ENCODE data around the gene ZNF423.
A peak's percentile ranks its signal among the peaks of the same experiment; 100 is the strongest.

The ZNF423 gene

DNA sequence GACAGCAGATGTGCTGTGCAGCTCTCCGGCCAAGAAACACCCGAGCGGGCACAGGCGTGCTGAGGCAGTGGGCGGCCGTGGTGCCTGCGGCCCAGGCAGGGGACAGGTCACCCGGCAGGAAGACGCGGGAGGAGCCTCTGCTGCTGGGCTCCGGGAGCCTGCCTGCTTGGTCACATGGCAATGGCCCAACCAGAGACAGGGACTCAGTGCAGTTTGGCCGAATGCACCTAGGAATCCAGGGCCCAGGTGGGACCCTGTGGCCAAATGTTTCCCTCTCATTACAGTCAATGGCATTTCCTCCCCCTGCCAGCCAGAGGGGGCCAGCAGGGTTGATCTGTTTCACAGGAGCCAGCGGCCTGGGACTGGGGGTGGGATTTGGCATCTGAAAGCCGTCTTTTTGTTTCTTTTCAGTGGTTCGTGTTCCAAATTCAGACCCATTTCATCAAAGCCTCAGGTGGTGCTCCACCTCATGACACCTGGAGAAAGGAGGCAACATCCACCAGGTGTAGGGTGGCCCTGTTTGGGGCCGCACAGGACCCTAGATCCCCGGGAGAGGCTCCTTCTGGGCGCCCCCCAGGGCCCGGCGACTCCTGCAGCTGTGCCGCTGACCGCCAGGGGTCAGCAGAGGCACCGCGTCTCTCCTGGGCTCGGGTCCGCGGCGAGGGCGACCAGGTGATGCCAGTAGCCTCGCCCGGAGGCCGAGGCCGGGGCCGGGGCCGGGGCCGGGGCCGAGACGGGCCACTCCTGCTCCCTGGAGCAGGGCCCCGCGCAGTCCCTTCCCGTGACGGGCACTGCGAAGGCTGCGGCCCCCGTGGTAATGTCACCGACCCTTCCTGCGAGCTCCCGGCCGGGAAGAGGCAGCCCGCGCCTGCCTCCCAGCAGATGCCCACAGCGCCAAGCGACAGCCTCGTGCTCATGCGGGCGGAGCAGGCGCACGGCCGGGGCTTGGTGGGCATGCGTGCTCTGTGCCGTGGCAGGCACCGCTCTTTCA is 363.8 kb downstream of the ZNF423 start:
- DNase-seq (ENCODE audit: low read depth): no peak

DNA sequence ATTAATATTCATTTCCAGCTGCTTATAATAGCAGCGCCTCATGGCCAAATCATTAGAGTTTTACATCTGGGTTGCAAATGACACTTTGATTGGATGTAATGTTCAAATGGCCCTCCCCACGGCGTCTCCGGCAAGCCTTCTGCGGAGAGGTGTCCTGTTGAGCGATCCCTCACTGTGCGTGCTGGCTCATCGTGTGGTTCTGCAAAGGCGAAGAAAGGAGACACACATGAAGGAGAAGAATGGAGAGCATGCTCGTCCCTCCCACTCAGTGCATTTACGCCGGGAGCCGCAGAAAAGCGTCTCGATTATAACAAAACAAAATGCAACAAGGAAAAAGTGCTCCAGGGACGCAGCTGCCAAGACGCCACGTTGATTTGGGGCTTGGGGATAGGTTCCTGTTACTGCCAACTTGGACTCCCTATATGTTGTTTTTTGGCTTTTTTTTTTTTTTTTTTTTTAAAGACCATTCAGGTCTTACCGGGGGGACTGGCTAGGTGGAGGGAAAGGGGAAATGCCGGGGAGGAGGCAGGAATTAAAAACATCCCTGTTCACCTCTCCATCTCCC is 364.7 kb downstream of the ZNF423 start:
- no peak for DNase-seq (ENCODE audit: low read depth)

DNA sequence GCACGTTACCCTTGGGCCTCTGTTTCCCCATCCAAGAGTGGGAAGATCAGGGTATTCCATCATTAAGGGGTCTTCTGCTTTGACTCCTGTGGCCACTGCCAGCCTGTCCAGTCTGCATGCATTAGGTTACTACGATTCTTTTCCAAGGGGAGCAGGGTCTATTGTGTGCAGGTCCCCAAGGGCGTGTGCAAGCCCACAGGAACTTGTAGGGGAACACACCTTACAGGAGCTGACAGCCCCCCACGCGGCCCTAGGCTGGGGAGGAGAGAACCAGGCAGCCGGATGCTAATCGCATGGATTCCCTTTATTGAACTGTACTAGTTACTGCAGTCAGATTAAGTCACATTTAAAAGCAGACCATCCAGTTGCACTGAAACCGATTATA is 365.6 kb downstream of the ZNF423 start:
- DNase-seq (ENCODE audit: low read depth): no peak

DNA sequence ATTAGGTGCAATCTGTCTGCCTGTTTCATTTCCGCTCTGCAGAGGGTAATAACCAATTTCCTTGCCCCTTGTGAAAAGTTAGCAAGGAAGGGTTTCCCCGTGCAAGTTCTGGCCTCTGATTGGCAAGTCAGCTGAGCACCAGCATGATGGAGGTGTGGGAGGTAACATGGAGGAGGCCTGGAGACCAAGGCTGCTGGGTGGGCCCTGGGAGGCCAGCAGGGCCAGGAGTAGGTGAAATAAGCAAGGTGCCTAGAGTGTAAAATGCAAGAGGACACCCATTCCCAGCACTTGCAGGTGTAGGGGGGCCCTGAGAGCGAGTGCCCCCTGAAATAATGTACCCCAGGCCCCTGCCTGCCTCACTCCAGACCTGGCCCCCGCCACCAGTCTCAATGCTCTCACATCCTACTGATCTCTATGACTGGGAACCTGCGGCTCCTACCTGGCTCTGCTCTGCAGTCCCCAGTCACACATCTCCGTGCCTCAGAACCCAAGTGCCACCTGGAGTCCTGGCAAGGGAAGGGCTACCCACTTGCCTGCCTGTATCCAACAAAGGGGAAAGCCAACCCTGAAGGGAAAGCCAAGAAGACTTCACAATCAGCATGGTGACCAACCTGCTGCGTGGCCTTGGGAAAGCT is 366.1 kb downstream of the ZNF423 start:
- no peak for DNase-seq (ENCODE audit: low read depth)

DNA sequence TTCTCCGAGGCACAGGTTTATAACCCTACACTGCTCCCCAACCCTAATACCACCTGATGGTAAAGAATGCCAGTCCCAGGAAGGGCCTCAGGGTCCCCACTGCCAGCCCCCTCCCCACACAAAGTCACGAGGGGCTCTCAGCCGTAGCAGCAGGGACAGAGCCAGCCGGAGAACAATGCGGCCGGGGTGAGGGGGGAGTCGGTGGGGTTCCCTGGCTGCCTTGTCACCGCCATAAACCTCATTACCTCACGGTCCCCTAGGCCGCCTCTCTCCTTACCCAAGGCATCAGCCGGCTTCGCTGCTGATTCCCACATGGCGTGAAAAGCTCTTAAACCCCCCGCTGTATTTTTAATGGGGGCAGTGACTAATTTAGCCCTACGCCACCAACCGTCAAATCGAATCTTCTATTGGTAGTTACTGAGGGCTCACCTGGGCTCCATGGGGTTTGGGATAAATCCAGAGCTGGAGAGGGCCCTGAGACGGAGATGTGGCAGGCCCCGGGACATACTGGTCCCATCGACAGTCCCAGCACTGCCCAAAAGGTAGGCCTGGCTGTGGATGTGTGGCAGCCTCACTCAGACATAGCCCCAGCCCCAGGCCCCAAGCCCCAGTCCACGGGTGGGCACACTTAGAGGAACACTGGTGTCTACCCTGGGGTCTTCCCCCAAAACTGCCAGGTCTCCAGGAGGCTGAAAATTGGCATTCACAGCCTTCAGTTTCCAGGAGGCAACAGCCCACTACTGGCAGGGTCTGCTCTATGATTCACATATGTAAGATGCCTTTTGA is 367.0 kb downstream of the ZNF423 start:
- DNase-seq (ENCODE audit: low read depth): no peak

DNA sequence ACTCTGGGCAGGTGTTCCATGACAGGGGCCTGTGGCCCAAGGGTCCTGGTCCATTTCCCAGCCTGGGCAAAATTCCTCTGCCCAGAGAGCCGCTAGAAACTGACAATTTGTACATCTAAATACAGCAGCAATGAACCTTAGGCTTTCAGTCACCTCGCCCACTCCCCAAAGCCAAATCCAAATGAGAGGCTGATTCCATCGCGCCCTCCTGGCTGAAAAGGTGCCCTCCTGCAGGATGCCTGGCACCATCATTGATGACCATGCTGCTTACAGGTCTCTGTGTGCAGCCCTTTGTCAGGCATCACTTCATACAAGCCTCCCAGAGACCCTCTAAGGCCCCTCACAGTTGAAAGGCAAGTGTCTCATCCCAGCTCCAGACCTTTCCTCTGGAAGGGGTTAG is 367.6 kb downstream of the ZNF423 start:
- DNase-seq (ENCODE audit: low read depth): no peak

DNA sequence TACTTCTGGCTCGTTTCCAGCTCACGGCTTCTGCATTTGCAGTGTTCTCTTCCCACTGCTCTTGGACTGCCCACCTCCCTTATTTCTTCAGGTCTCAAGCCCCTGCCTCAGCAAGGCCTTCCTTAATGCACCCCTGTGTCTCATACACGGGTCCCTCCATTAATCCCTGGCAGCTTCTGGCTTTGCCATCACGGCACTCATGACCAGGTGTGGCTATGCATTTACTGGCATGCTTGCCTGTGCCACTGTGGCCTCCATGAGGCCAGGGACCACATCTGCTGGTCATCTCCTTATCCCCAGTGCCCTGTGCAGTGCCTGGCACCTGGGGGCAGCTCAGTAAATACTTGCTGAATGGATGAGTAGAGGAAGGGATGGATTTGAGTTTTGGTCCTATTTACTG is 368.2 kb downstream of the ZNF423 start:
- no peak for DNase-seq (ENCODE audit: low read depth)

DNA sequence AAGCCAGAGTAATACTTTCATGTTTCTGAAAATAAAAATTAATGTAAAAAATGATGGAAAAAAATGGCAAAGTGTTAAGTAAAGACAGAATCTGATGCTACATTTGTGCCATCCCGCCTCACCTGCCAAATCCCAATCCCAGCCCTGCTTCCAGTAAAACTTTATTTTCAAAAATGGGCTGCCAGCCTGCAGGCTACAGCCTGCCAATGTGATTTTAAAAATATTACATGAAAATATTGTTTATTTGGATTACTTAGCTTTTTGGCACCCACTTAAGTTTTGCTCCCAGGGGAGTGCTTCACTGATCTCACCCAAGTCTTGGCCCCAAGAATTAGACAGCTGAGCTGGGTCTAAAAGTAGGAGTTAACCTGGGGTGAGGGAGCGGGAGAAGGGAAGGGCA is 369.5 kb downstream of the ZNF423 start:
- no peak for DNase-seq (ENCODE audit: low read depth)

DNA sequence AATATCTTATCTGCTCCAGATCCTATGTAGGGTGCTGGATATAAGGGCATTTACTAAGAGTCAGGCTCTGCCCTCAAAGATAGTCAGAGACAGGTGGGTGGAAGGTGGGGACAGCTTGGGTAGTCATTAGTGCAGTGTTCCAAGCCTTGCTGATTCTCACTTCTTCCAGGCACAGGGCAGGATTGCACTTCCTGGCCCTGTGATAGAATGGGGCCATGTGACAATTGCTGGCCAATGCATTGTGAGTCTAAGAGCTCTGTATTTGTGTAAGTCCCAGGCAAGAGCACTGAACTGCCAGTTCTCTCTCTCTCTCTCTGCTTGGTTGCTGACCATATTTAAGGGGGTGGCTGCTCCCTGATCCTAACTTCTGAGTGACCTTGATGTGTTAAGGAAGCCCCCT is 370.2 kb downstream of the ZNF423 start:
- DNase-seq (ENCODE audit: low read depth): no peak

DNA sequence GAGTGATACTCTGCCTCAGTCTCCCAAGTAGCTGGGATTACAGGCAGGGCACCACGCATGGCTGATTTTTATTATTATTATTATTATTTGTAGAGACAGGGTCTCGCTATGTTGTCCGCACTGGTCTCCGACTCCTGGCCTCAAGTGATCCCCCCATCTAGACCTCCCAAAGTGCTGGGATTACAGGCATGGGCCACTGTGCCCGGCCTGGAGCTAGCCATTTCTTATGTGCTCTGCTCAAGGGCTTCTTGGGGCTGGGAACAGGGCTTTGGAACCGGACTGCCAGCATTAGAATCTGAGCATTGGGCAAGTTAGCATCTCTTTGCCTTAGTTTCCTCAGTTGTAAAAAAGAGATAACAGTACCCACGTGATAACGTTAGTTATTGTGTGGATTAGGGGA is 371.0 kb downstream of the ZNF423 start:
- DNase-seq (ENCODE audit: low read depth): no peak

DNA sequence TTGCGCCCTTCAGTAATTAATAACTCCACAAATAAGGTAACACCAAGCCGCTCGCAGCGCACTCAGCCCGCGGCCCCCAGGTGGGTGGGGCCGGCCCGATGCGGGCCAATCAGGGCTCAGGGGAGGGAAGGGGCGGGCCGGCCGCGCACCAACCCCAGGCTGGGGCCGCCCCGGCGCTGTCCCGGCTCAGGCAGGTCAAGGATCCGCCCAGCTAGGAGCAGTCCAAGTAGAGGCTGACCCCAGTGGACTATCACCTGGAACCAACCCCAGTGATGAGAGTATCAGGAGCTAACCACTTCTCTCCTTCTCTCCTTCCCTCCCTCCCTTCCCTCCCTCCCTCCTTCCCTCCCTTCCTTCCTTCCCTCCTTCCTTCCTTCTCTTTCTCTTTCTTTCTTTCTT is 371.5 kb downstream of the ZNF423 start:
- peak; percentile 8 for DNase-seq (ENCODE audit: low read depth)

DNA sequence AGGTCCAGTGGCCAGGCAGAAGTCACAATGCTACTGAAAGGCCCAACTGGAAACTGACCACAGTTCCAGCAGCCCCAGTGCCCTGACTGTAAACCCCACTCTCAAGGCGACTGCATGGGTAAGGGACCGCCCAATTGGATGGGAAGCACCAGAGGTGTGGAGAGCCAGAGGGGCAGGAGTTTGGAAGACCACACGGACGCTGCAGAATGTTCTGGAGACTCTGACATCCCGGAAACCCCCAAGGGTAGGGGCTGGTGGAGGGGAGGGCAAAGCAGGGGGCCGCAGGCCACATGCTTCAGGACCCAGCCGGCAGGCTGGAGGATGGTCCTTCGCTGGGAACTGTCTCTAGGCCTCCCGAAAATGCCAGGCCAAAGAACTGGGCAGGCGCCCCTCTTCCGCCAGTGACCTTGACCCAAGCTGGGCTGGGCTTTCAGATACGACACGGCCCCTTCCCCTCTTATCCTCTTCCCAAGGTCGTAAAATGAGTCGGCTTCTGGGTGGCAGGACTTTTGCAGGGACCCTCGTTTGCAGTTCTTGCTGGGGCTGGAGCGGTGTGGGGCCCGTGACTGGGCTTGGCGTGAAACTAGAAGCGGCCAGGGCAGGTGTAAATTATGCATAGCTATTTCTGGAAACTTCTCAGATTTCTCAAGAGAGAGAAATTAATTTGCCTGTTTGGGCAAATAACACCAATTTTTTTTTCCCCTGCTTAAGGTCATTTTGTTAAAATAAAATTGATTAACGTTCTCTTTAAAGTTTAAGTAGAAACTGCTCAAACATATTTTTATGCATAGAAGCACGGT is 372.1 kb downstream of the ZNF423 start:
- DNase-seq (ENCODE audit: low read depth): no peak

DNA sequence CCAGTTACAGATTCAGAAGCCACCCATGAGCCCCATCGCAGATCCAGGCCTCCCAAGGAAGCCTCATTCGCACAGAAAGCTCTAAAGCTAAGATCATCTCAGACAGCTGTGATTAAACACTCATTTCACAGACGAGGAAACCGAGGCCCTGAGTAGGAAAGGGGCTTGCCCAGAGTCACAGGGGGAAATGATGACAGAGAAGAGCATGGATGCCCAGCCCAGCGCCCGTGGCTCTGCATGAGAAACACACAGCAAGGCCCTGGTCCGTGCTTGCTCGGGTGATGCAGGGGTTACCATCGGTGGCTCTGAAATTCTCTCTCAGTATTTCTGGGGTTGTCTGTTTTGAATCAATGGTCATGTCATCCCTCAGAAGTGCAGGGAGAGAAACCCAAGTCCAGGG is 372.7 kb downstream of the ZNF423 start:
- DNase-seq (ENCODE audit: low read depth): no peak

DNA sequence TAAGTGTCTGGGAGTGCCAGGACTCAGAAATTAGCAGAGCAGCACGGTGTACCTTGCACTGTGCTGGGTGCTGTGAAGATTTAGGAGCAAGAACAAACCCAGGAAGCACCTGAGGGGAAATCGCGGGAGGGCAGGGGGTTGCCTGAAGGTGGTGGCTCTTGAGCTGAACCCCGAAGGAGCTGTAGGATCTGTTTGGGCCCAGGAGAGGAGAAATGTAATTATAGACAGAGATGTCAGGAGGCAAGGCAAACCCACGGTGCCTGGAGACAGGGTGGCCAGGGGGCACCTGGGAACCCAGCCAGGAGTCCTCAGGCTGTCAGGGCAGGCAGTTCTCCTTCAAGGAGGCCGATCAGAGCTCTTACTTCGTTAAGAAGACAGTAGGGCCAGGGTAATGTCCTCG is 373.2 kb downstream of the ZNF423 start:
- no peak for DNase-seq (ENCODE audit: low read depth)

DNA sequence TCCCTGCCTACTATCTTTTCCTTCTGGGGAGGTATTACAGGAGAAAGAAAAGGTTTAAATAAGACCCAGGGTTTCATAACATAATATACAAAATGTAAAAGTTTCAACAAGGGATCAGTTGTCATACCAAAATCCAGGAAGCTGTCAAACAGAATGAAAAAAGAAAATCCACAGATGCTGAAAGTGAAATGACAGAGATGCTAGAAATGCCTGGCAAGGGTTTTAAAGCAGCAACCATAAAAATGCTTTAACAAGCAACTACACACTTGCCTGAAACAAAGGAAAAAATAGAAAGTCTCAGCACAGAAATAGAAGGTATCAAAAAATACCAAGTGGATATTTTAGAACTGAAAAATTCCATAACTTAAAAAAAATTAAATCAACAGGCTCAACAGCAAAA is 377.3 kb downstream of the ZNF423 start:
- DNase-seq (ENCODE audit: low read depth): no peak

DNA sequence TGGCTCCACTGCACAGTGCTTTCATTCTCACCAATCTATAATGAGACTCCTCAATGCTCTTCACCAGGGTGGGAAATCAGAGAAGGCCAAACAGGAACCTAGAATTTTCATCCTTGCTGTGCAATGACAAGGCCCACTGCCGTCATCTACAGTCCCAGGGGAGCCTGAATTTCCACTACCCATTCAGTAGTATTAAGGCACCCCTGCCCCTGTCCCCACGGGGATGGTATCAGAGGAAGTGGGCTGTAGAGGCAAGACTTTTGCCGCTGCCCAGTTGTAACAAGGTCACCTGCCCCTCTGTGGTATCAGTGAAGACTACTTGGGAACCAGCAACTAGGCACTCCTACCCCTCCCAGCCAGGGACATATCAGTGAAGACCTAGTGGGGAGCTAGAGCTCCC is 377.8 kb downstream of the ZNF423 start:
- DNase-seq (ENCODE audit: low read depth): no peak

DNA sequence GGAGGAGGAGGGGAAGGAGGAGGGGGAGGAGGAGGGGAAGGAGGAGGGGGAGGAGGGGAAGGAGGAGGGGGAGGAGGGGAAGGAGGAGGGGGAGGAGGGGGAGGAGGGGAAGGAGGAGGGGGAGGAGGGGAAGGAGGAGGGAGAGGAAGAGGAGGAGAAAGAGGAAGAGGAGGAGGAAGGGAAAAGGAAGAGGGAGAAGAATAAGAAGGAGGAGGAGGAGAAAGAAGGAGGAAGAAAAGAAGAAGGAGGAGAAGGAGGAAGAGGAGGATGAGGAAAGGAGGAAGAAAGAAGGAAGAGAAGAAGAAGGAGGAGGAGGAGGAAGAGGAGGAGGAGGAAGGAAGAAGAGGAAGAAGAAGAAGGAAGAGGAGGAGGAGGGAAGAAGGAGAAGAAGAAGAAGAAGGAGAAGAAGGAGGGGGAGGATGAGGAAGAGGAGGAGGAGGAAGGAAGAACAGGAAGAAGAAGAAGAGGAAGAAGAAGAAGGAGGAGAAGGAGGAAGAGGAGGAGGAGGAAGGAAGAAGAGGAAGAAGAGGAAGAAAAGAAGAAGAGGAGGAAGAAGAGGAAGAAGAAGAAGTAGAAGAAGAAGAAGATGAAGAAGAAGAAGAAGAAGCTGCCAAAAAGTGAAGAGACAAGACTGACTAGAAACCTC is 378.5 kb downstream of the ZNF423 start:
- no peak for DNase-seq (ENCODE audit: low read depth)

DNA sequence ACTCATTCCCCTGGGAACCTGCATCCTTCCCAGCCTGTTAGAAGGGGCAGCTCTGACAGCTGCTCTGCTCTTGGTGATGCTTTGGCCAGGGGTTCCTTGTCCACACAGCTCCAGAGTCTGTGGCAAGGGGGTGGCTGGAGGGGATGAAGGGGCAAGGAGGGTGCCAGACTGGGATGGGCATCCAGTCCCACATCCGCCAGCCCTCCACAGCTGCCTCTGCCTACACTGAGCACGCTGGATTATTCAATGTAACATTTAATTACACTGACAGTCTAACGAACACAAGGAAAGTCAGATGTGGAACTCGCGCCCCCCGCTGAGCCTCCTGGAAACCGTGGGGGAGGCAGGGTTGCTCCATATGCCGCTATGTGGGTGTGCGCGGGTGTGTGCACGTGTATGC is 381.2 kb downstream of the ZNF423 start:
- DNase-seq (ENCODE audit: low read depth): no peak

DNA sequence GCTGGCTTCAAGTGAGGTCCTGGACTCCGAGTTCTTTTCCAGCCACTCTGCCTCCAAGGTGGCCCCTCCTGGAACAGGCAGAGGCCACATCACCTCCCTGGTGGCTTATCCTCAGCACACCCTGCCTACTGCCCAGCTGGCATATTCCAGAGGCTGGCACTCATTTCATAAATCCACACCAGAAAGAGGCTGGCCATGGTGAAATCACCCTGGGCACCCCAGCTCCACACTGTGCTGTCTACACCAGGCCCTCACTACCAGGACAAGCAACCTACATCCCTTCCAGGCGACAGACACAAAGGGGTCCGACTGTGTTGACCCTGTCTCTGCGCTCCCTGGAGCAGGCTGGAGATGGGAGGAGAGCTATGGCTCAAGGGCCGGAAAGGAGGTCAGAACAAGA is 382.1 kb downstream of the ZNF423 start:
- no peak for DNase-seq (ENCODE audit: low read depth)

DNA sequence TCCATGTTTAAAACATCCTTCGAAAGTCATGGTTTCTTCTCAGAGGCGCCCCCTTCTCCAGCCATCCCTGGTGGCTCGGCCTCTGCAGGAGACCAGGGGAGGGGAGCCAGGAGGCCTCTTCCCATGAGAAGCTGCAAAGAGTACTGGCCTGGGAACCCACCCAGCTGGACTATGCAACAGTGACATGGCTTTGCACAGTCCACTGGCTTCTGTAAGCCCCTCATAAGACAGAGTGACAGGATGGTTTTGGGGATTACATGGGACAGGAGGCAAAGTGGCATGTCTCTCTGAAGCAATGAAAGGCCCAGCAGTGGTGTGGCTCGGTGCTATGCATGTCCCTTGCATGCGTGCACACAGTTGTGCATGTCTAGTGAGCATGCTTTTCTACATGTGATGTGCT is 382.8 kb downstream of the ZNF423 start:
- no peak for DNase-seq (ENCODE audit: low read depth)

DNA sequence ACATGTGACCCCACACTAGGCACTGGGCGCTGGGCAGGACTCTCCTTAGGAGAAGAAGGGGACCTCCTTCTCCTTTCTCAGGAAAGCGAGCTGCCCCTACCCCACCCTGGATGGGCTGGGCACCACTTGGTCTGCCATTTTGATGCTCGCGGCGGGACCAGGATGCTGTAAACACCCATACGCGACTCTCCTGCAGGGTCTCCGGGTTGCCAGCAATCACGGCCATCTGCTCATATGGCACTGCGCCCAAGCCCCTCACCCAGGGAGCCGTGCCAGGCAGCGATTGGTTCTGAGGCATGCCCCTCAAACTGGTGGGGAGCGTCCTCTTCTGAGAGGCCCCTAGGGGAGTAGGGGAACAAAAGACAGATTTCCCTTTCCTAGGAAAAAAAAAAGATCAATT is 383.3 kb downstream of the ZNF423 start:
- DNase-seq (ENCODE audit: low read depth): no peak

All from stromal cell of bone marrow (primary cell).